Endothelial cell of umbilical vein (primary cell): ENCODE data around the gene UPF2.

ENCODE experiments used
- CTCF ChIP-seq, 2 donors: IDR thresholded peaks; 1 replicate in 1 of 2; 2 replicates in 1 of 2; pipeline ENCODE4 v1.5.1; 2011; ENCODE audit warnings: low read length in 2 of 2, mild to moderate bottlenecking in 2 of 2, moderate library complexity in 2 of 2, control low read depth in 1 of 2, inconsistent platforms in 1 of 2, low read depth in 1 of 2; ENCODE audit not compliant: insufficient read depth in 1 of 2; ENCODE audit errors: extremely low read depth in 1 of 2
- EZH2 ChIP-seq: IDR thresholded peaks from 2 replicates; pipeline ENCODE4 v1.6.1; 2012; ENCODE audit warnings: borderline replicate concordance, low read depth, mild to moderate bottlenecking, moderate library complexity, low read length, inconsistent platforms; ENCODE audit not compliant: severe bottlenecking
- FOS ChIP-seq: IDR thresholded peaks from 2 replicates; pipeline ENCODE4 v1.6.1; 2011; ENCODE audit warnings: mild to moderate bottlenecking, low read length, moderate library complexity, borderline replicate concordance; ENCODE audit not compliant: insufficient read depth
- JUN ChIP-seq: IDR thresholded peaks from 2 replicates; pipeline ENCODE4 v1.6.1; 2011; ENCODE audit warnings: borderline replicate concordance, low read depth; ENCODE audit not compliant: insufficient read length, insufficient read depth
- MYC ChIP-seq: IDR thresholded peaks from one replicate; pipeline ENCODE4 v1.6.1; 2011; ENCODE audit warnings: mild to moderate bottlenecking, low read depth, low read length
- POLR2A ChIP-seq: IDR thresholded peaks from 2 replicates; pipeline ENCODE4 v1.6.1; 2012; ENCODE audit warnings: low read depth, mild to moderate bottlenecking, control low read depth, low read length

- TF ChIP-seq POLR2A, result no peak
- no peak for TF ChIP-seq CTCF (IDR thresholded peaks at IDR 0.05; ENCODE audit: extremely low read depth in 1 of 2, insufficient read depth in 1 of 2, low read depth in 1 of 2, low read length in 2 of 2)
- no peak for TF ChIP-seq JUN
- no peak for TF ChIP-seq FOS
- TF ChIP-seq EZH2, result no peak
- no peak for TF ChIP-seq MYC
These were observed 165.1 kb downstream of the UPF2 start for GRCh38 chr10:11877591-11877905.
